ENCODE data around the gene LDLRAD3.

LDLRAD3 gene

GRCh38 chr11:35927104-35927503, 16.8 kb upstream of the LDLRAD3 start:
- no peak for DNase-seq (ENCODE audit: low read depth in 2 of 3, low spot score in 1 of 3)

GRCh38 chr11:35927682-35928081, 16.2 kb upstream of the LDLRAD3 start:
- DNase-seq (ENCODE audit: low read depth in 2 of 3, low spot score in 1 of 3) = no peak

- no peak for DNase-seq (ENCODE audit: low read depth in 2 of 3, low spot score in 1 of 3)
Measured at GRCh38 chr11:35928688-35929395, 15.0 kb upstream of the LDLRAD3 start.

GRCh38 chr11:35930466-35930865, 13.4 kb upstream of the LDLRAD3 start:
- no peak for DNase-seq (ENCODE audit: low read depth in 2 of 3, low spot score in 1 of 3)

GRCh38 chr11:35932121-35932520, 11.7 kb upstream of the LDLRAD3 start:
- no peak for DNase-seq (ENCODE audit: low read depth in 2 of 3, low spot score in 1 of 3)

- no peak for DNase-seq (ENCODE audit: low read depth in 2 of 3, low spot score in 1 of 3)
Measured at GRCh38 chr11:35932681-35933319, 11.1 kb upstream of the LDLRAD3 start.

- no peak for DNase-seq (ENCODE audit: low read depth in 2 of 3, low spot score in 1 of 3)
Measured at GRCh38 chr11:35933320-35933871, 10.5 kb upstream of the LDLRAD3 start.

GRCh38 chr11:35934271-35934670, 9.6 kb upstream of the LDLRAD3 start:
- no peak for DNase-seq (ENCODE audit: low read depth in 2 of 3, low spot score in 1 of 3)

GRCh38 chr11:35934981-35935380, 8.9 kb upstream of the LDLRAD3 start:
- no peak for DNase-seq (ENCODE audit: low read depth in 2 of 3, low spot score in 1 of 3)

GRCh38 chr11:35935390-35935789, 8.5 kb upstream of the LDLRAD3 start:
- DNase-seq (ENCODE audit: low read depth in 2 of 3, low spot score in 1 of 3) = no peak

GRCh38 chr11:35937111-35937510, 6.8 kb upstream of the LDLRAD3 start:
- no peak for DNase-seq (ENCODE audit: low read depth in 2 of 3, low spot score in 1 of 3)

GRCh38 chr11:35937700-35938099, 6.2 kb upstream of the LDLRAD3 start:
- no peak for DNase-seq (ENCODE audit: low read depth in 2 of 3, low spot score in 1 of 3)

GRCh38 chr11:35938231-35938630, 5.6 kb upstream of the LDLRAD3 start:
- no peak for DNase-seq (ENCODE audit: low read depth in 2 of 3, low spot score in 1 of 3)

- no peak for DNase-seq (ENCODE audit: low read depth in 2 of 3, low spot score in 1 of 3)
Measured at GRCh38 chr11:35943309-35943708, 553 bp upstream of the LDLRAD3 start.

GRCh38 chr11:35944503-35945136, 758 bp downstream of the LDLRAD3 start:
- DNase-seq (ENCODE audit: low read depth in 2 of 3, low spot score in 1 of 3) = no peak

GRCh38 chr11:35945137-35945518, 1.3 kb downstream of the LDLRAD3 start:
- DNase-seq (ENCODE audit: low read depth in 2 of 3, low spot score in 1 of 3) = no peak

GRCh38 chr11:35946766-35947165, 2.9 kb downstream of the LDLRAD3 start:
- DNase-seq (ENCODE audit: low read depth in 2 of 3, low spot score in 1 of 3) = no peak

GRCh38 chr11:35947437-35947836, 3.6 kb downstream of the LDLRAD3 start:
- no peak for DNase-seq (ENCODE audit: low read depth in 2 of 3, low spot score in 1 of 3)

- DNase-seq (ENCODE audit: low read depth in 2 of 3, low spot score in 1 of 3) = no peak
Measured at GRCh38 chr11:35949242-35949641, 5.4 kb downstream of the LDLRAD3 start.

GRCh38 chr11:35950082-35950481, 6.2 kb downstream of the LDLRAD3 start:
- DNase-seq (ENCODE audit: low read depth in 2 of 3, low spot score in 1 of 3) = no peak

GRCh38 chr11:35951680-35952079, 7.8 kb downstream of the LDLRAD3 start:
- DNase-seq (ENCODE audit: low read depth in 2 of 3, low spot score in 1 of 3) = no peak

GRCh38 chr11:35953081-35953760, 9.4 kb downstream of the LDLRAD3 start:
- no peak for DNase-seq (ENCODE audit: low read depth in 2 of 3, low spot score in 1 of 3)

All from stimulated activated CD4-positive, alpha-beta T cell treated with anti-CD3 and anti-CD28 coated beads, Interleukin-12 subunit alpha, Interleukin-12 subunit beta, amount 100 ng/mL, for 48 hours (primary cell).